Panc1 (cell line): ENCODE results near the gene CKLF. TPM values are rescaled to one million over a fixed set of nuclear protein-coding genes. Genes with fewer than 3 reads are reported as not detected.
A peak's percentile ranks its signal among the peaks of the same experiment; 100 is the strongest.

ENCODE experiments used
- ATAC-seq: fragments of 200-7000 bp; cut with Tn5 transposase; 2 replicates; pipeline ENCODE4 v1.9.1; 2020; ENCODE audit warnings: mild to moderate bottlenecking, moderate library complexity
- BruUV-seq: library from RNA; stranded (reverse); fragments of 400-500 nt; replicated peaks from 2 replicates; lab custom pipeline; 2021; lab: Mats Ljungman, UMichigan
- CTCF ChIA-PET: fragments of 300-600 bp; sonication (Branson Sonifier 250); formaldehyde crosslinking; loops from one replicate; lab custom pipeline; 2022; ENCODE audit warnings: antibody characterized with exemption; lab: Charles Lee
- POLR2A ChIA-PET: fragments of 300-600 bp; sonication (Branson Sonifier 250); formaldehyde crosslinking; loops from one replicate; lab custom pipeline; 2022; ENCODE audit warnings: antibody characterized with exemption; lab: Charles Lee
- DNase-seq: peaks from one replicate; pipeline ENCODE4 v3.0.0-alpha.2; 2010; ENCODE audit warnings: low read depth, low spot score
- H3K27ac ChIP-seq: 2 replicates; pipeline ENCODE4 v1.5.1; 2011; ENCODE audit warnings: mild to moderate bottlenecking, low read length, inconsistent platforms
- H3K27me3 ChIP-seq: fragments of 200-500 bp; sonication (Bioruptor generic); 2 replicates; pipeline ENCODE4 v1.6.0; 2014; ENCODE audit warnings: low read length, inconsistent platforms; ENCODE audit not compliant: control insufficient read depth, insufficient read depth
- H3K36me3 ChIP-seq: fragments of 200-500 bp; sonication (Bioruptor generic); 2 replicates; pipeline ENCODE4 v1.5.1; 2014; ENCODE audit warnings: inconsistent platforms, mild to moderate bottlenecking, low read length, moderate library complexity; ENCODE audit not compliant: control insufficient read depth, insufficient read depth
- H3K4me1 ChIP-seq: 2 replicates; pipeline ENCODE4 v1.5.1; 2011; ENCODE audit warnings: inconsistent platforms, mild to moderate bottlenecking, low read length, moderate library complexity; ENCODE audit not compliant: control insufficient read depth, insufficient read depth
- H3K4me3 ChIP-seq, 2 experiments: 2 replicates each; pipeline ENCODE4 v1.5.1; 2011 to 2012; ENCODE audit warnings: low read depth in 2 of 2, low read length in 2 of 2, mild to moderate bottlenecking in 2 of 2, inconsistent platforms in 1 of 2, moderate library complexity in 1 of 2
- H3K9me3 ChIP-seq: fragments of 200-500 bp; sonication (Bioruptor generic); 2 replicates; pipeline ENCODE4 v1.5.1; 2014; ENCODE audit warnings: low read depth, mild to moderate bottlenecking, inconsistent platforms, low read length, moderate library complexity; ENCODE audit not compliant: control insufficient read depth, insufficient read depth
- POLR2AphosphoS5 ChIP-seq: IDR thresholded peaks from 2 replicates; pipeline ENCODE4 v1.6.1; 2012; ENCODE audit warnings: mild to moderate bottlenecking, low read depth, low read length, moderate library complexity
- SIN3A ChIP-seq: IDR thresholded peaks from 2 replicates; pipeline ENCODE4 v1.6.1; 2012; ENCODE audit warnings: low read depth, mild to moderate bottlenecking, low read length, moderate library complexity, borderline replicate concordance; ENCODE audit not compliant: insufficient read depth
- TCF7L2 ChIP-seq: IDR thresholded peaks from 2 replicates; pipeline ENCODE4 v1.6.1; 2011; ENCODE audit warnings: mild to moderate bottlenecking, low read depth, low read length, inconsistent platforms
- in situ Hi-C: cut with HindIII; loops from 2 replicates; pipeline ENCODE4 v1.10.0; 2016; ENCODE audit warnings: low sequenced_read_pairs, low pct_unique_long_range_greater_than_20kb
- intact Hi-C: fragments of 100-400 bp; cut with micrococcal nuclease; formaldehyde crosslinking; loops from one replicate; pipeline ENCODE4 v1.10.0; 2022; ENCODE audit not compliant: unreplicated experiment
- total RNA-seq: library from RNA; stranded (reverse); gene quantifications from one replicate; pipeline ENCODE4 v1.2.1, GENCODE V29; 2021; ENCODE audit not compliant: unreplicated experiment
- TF ChIP-seq, protein P1 (sequence below): fragments of 450-650 bp; IDR thresholded peaks from 2 replicates; pipeline ENCODE4 v1.5.1; 2017; ENCODE audit warnings: mild to moderate bottlenecking
- TF ChIP-seq, protein P2 (sequence below), 2 experiments: IDR thresholded peaks; 2 replicates each; pipeline ENCODE4 v1.6.1; 2011 to 2012; ENCODE audit warnings: low read depth in 2 of 2, control low read depth in 1 of 2, low read length in 1 of 2, mild to moderate bottlenecking in 1 of 2, moderate library complexity in 1 of 2; ENCODE audit not compliant: insufficient read depth in 1 of 2

Gene CKLF
- total RNA-seq, 1 experiment from 2014 or later = 88.1 TPM

DNA sequence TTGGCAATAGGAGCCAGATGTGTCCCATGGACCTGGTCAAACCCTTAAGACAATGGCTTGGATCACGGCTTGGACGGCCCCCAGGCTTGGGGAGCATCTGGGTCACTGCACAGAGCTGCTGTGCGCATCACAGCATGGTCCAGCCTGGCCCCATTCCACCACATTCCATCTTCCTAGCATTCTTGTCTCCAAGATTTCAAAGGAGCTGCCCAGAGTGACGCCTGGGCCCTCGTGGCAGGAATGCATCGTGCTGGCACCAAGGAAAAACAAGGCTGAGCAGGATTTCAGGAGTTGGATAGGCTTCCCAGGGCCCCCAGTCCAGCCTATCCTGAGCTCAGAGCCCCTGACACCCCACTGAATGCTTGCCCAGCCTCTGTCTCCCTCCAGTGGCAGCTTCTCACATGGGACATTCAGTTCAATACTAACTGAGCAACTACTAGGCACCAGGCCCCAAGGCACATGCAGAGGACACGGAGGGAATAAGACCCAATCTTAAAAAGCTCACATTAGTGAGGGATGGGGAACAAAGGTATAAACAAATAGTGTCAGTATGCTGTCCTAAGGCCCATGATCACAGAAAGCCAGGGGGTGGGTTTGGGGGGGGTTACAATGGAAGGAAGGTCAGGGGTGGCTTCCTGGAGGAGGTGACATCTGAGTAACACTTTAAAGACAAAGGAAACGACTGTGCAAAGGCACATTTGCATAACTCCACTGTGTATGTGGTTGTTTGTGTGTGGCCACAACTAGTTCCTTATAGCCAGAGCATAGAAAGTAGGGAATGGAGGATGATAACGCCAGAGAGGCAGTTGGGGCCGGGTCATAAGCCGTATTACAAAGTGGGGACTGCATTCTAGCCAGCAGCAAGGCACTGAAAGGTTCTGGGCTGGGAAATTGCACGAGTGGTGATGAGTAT is 36.5 kb upstream of the CKLF start:
- H3K4me3 ChIP-seq = no peak overlapping the region
- no peak for ATAC-seq
- no peak for DNase-seq
- H3K9me3 ChIP-seq = no peaks in the 10 kb centered on the region
- intact Hi-C loops = no loop called here
- in situ Hi-C loops = no loop called here
- TF ChIP-seq, protein P1, sequence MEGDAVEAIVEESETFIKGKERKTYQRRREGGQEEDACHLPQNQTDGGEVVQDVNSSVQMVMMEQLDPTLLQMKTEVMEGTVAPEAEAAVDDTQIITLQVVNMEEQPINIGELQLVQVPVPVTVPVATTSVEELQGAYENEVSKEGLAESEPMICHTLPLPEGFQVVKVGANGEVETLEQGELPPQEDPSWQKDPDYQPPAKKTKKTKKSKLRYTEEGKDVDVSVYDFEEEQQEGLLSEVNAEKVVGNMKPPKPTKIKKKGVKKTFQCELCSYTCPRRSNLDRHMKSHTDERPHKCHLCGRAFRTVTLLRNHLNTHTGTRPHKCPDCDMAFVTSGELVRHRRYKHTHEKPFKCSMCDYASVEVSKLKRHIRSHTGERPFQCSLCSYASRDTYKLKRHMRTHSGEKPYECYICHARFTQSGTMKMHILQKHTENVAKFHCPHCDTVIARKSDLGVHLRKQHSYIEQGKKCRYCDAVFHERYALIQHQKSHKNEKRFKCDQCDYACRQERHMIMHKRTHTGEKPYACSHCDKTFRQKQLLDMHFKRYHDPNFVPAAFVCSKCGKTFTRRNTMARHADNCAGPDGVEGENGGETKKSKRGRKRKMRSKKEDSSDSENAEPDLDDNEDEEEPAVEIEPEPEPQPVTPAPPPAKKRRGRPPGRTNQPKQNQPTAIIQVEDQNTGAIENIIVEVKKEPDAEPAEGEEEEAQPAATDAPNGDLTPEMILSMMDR = no peak; the same call in 1 of the 2 replicates
- TF ChIP-seq, protein P2, sequence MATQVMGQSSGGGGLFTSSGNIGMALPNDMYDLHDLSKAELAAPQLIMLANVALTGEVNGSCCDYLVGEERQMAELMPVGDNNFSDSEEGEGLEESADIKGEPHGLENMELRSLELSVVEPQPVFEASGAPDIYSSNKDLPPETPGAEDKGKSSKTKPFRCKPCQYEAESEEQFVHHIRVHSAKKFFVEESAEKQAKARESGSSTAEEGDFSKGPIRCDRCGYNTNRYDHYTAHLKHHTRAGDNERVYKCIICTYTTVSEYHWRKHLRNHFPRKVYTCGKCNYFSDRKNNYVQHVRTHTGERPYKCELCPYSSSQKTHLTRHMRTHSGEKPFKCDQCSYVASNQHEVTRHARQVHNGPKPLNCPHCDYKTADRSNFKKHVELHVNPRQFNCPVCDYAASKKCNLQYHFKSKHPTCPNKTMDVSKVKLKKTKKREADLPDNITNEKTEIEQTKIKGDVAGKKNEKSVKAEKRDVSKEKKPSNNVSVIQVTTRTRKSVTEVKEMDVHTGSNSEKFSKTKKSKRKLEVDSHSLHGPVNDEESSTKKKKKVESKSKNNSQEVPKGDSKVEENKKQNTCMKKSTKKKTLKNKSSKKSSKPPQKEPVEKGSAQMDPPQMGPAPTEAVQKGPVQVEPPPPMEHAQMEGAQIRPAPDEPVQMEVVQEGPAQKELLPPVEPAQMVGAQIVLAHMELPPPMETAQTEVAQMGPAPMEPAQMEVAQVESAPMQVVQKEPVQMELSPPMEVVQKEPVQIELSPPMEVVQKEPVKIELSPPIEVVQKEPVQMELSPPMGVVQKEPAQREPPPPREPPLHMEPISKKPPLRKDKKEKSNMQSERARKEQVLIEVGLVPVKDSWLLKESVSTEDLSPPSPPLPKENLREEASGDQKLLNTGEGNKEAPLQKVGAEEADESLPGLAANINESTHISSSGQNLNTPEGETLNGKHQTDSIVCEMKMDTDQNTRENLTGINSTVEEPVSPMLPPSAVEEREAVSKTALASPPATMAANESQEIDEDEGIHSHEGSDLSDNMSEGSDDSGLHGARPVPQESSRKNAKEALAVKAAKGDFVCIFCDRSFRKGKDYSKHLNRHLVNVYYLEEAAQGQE (IDR thresholded peaks at IDR 0.05; ENCODE audit: insufficient read depth in 1 of 2, low read depth in 2 of 2, low read length in 1 of 2) = no peak
- TF ChIP-seq POLR2AphosphoS5 (no peak), SIN3A (no peak), TCF7L2 (no peak)
- ChIA-PET POLR2A (interaction anchor here (0.6 kb wide), 1 partner anchor 161 kb away, joined by 3 read pairs; no protein-coding TSS in a partner anchor), CTCF (interaction anchor here (0.6 kb wide), 1 partner anchor 35 kb away, joined by 3 read pairs; no protein-coding TSS in a partner anchor)
- H3K27me3 ChIP-seq = no peaks in the 10 kb centered on the region
- H3K4me1 ChIP-seq = peaks cover 48% of the 10 kb centered on the region
- H3K36me3 ChIP-seq = no peaks in the 10 kb centered on the region
- no TSS peak for BruUV-seq
- H3K27ac ChIP-seq = peak overlapping the region; percentile 85; the same call in 1 of the 2 replicates

DNA sequence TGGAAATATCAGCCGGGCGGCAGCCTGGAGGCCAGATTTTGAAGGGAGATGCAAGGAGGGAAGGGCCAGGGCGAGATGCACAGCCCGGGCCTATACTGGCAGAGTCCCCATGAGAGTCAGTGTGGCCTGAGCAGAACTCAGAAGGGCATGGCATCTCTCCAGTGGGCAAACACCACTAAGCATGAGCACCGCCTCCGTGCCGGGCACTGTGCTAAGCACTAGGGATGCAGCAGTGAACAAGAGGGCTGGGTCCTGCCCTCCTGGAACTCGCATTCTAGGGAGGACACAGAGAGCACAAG is 35.9 kb upstream of the CKLF start:
- TF ChIP-seq POLR2AphosphoS5 (no peak), TCF7L2 (no peak), SIN3A (no peak)
- TF ChIP-seq, protein P2 (IDR thresholded peaks at IDR 0.05; ENCODE audit: insufficient read depth in 1 of 2, low read depth in 2 of 2, low read length in 1 of 2) = no peak
- TF ChIP-seq, protein P1 = no peak
- ChIA-PET CTCF (no interaction called here), POLR2A (no interaction called here)
- no TSS peak for BruUV-seq
- no peak for DNase-seq
- in situ Hi-C loops (no loop called here), intact Hi-C loops (no loop called here)
- Histone ChIP-seq H3K27ac (peak overlapping the region; percentile 85; the same call in 1 of the 2 replicates), H3K36me3 (no peaks in the 10 kb centered on the region), H3K9me3 (no peaks in the 10 kb centered on the region), H3K27me3 (no peaks in the 10 kb centered on the region), H3K4me3 (no peak overlapping the region), H3K4me1 (peaks cover 42% of the 10 kb centered on the region)
- ATAC-seq = peak; percentile 68
